T-helper 2 cell treated with Interferon-gamma antibody and Interleukin-4, amounts not matched to agents 5 μg/mL and 100 μg/mL, for 36 hours (primary cell): ENCODE measurements around the gene LRCH4.

Experiments
- DNase-seq: peaks from one replicate; pipeline ENCODE4 v3.0.0; 2021; ENCODE audit warnings: low spot score
- H3K27ac Mint-ChIP-seq: one replicate; pipeline ENCODE4 v1.8.0; 2021; ENCODE audit warnings: mild to moderate bottlenecking, mixed read lengths
- H3K27me3 Mint-ChIP-seq: one replicate; pipeline ENCODE4 v1.8.0; 2021; ENCODE audit warnings: low read depth, mixed read lengths
- H3K36me3 Mint-ChIP-seq: one replicate; pipeline ENCODE4 v1.8.0; 2021; ENCODE audit warnings: low read depth, mixed read lengths
- H3K4me1 Mint-ChIP-seq: one replicate; pipeline ENCODE4 v1.8.0; 2021; ENCODE audit warnings: low read depth, mixed read lengths
- H3K4me3 Mint-ChIP-seq: one replicate; pipeline ENCODE4 v1.8.0; 2022; ENCODE audit warnings: mild to moderate bottlenecking, moderate library complexity, mixed read lengths
- H3K9me3 Mint-ChIP-seq: one replicate; pipeline ENCODE4 v1.8.0; 2021; ENCODE audit warnings: mixed read lengths

Gene LRCH4

GRCh38 chr7:100599911-100600729 lies 14.2 kb upstream of the LRCH4 start:
- no peak for DNase-seq
- Mint-ChIP-seq H3K4me1 (peaks cover 9% of the 10 kb centered on the region), H3K9me3 (no peaks in the 10 kb centered on the region), H3K27me3 (no peaks in the 10 kb centered on the region), H3K36me3 (no peaks in the 10 kb centered on the region), H3K27ac (no peak overlapping the region), H3K4me3 (no peak overlapping the region)

- Mint-ChIP-seq H3K9me3 (no peaks in the 10 kb centered on the region), H3K27me3 (no peaks in the 10 kb centered on the region), H3K27ac (no peak overlapping the region), H3K4me1 (peaks cover 4% of the 10 kb centered on the region), H3K4me3 (no peak overlapping the region), H3K36me3 (no peaks in the 10 kb centered on the region)
- no peak for DNase-seq
These were observed 12.5 kb upstream of the LRCH4 start for GRCh38 chr7:100598425-100598824.

GRCh38 chr7:100595188-100595587 lies 9.3 kb upstream of the LRCH4 start:
- H3K27ac Mint-ChIP-seq = no peak overlapping the region
- peaks cover 7% of the 10 kb centered on the region for H3K27me3 Mint-ChIP-seq
- H3K4me1 Mint-ChIP-seq = peaks cover 5% of the 10 kb centered on the region
- H3K36me3 Mint-ChIP-seq = no peaks in the 10 kb centered on the region
- DNase-seq = no peak
- no peak overlapping the region for H3K4me3 Mint-ChIP-seq
- H3K9me3 Mint-ChIP-seq = no peaks in the 10 kb centered on the region

GRCh38 chr7:100591596-100591995 lies 5.7 kb upstream of the LRCH4 start:
- no peak for DNase-seq
- peaks cover 11% of the 10 kb centered on the region for H3K27me3 Mint-ChIP-seq
- H3K9me3 Mint-ChIP-seq = no peaks in the 10 kb centered on the region
- H3K4me3 Mint-ChIP-seq = no peak overlapping the region
- H3K27ac Mint-ChIP-seq = no peak overlapping the region
- H3K36me3 Mint-ChIP-seq = no peaks in the 10 kb centered on the region
- peaks cover 6% of the 10 kb centered on the region for H3K4me1 Mint-ChIP-seq

- no peak overlapping the region for H3K27ac Mint-ChIP-seq
- H3K4me3 Mint-ChIP-seq = no peak overlapping the region
- peaks cover 11% of the 10 kb centered on the region for H3K27me3 Mint-ChIP-seq
These were observed 4.3 kb upstream of the LRCH4 start for GRCh38 chr7:100590077-100590737.

GRCh38 chr7:100589341-100589947 lies 3.5 kb upstream of the LRCH4 start:
- Mint-ChIP-seq H3K36me3 (no peaks in the 10 kb centered on the region), H3K9me3 (no peaks in the 10 kb centered on the region), H3K27me3 (peaks cover 11% of the 10 kb centered on the region), H3K4me1 (peaks cover 10% of the 10 kb centered on the region), H3K4me3 (no peak overlapping the region), H3K27ac (no peak overlapping the region)
- DNase-seq = no peak

More at GRCh38 chr7:100590077-100590737, 4.3 kb upstream of the LRCH4 start:
- no peaks in the 10 kb centered on the region for H3K9me3 Mint-ChIP-seq
- no peak for DNase-seq
- H3K36me3 Mint-ChIP-seq = no peaks in the 10 kb centered on the region
- H3K4me1 Mint-ChIP-seq = peaks cover 7% of the 10 kb centered on the region

GRCh38 chr7:100588438-100588837 lies 2.5 kb upstream of the LRCH4 start:
- Mint-ChIP-seq H3K9me3 (no peaks in the 10 kb centered on the region), H3K27me3 (peaks cover 11% of the 10 kb centered on the region), H3K4me1 (peaks cover 15% of the 10 kb centered on the region), H3K4me3 (peak overlapping the region; percentile 64), H3K36me3 (peaks cover 6% of the 10 kb centered on the region), H3K27ac (no peak overlapping the region)
- DNase-seq = no peak

- H3K27me3 Mint-ChIP-seq = peaks cover 8% of the 10 kb centered on the region
- peaks cover 18% of the 10 kb centered on the region for H3K4me1 Mint-ChIP-seq
- peak; percentile 100 for DNase-seq
- H3K9me3 Mint-ChIP-seq = no peaks in the 10 kb centered on the region
- H3K27ac Mint-ChIP-seq = peak within 1 kb of the TSS; percentile 97
- H3K36me3 Mint-ChIP-seq = peaks cover 17% of the 10 kb centered on the region
- peak within 1 kb of the TSS; percentile 98 for H3K4me3 Mint-ChIP-seq
These were observed 517 bp upstream of the LRCH4 start, which contains the start of gene FBXO24 for GRCh38 chr7:100586266-100587025. FBXO24 (plus strand) TSS chr7:100586328; CDS start chr7:100586626, 298 bp downstream.

GRCh38 chr7:100584683-100585510 lies 1.0 kb downstream of the LRCH4 start:
- no peaks in the 10 kb centered on the region for H3K9me3 Mint-ChIP-seq
- H3K4me3 Mint-ChIP-seq = peak overlapping the region; percentile 98
- H3K27me3 Mint-ChIP-seq = peaks cover 3% of the 10 kb centered on the region
- peaks cover 17% of the 10 kb centered on the region for H3K36me3 Mint-ChIP-seq
- peaks cover 17% of the 10 kb centered on the region for H3K4me1 Mint-ChIP-seq
- no peak for DNase-seq
- peak overlapping the region; percentile 97 for H3K27ac Mint-ChIP-seq

- peak overlapping the region; percentile 98 for H3K4me3 Mint-ChIP-seq
- H3K4me1 Mint-ChIP-seq = peaks cover 17% of the 10 kb centered on the region
- peak overlapping the region; percentile 97 for H3K27ac Mint-ChIP-seq
- peaks cover under 1% of the 10 kb centered on the region for H3K27me3 Mint-ChIP-seq
- DNase-seq = no peak
- H3K36me3 Mint-ChIP-seq = peaks cover 20% of the 10 kb centered on the region
- H3K9me3 Mint-ChIP-seq = no peaks in the 10 kb centered on the region
These were observed 1.8 kb downstream of the LRCH4 start for GRCh38 chr7:100584054-100584682.

- DNase-seq = peak; percentile 78
- Mint-ChIP-seq H3K27ac (peak overlapping the region; percentile 97), H3K9me3 (no peaks in the 10 kb centered on the region), H3K36me3 (peaks cover 26% of the 10 kb centered on the region), H3K4me1 (peaks cover 14% of the 10 kb centered on the region), H3K27me3 (no peaks in the 10 kb centered on the region), H3K4me3 (peak overlapping the region; percentile 98)
These were observed 2.5 kb downstream of the LRCH4 start for GRCh38 chr7:100583132-100584053.

- no peak for DNase-seq
- H3K4me1 Mint-ChIP-seq = peaks cover 13% of the 10 kb centered on the region
- no peaks in the 10 kb centered on the region for H3K27me3 Mint-ChIP-seq
- peaks cover 33% of the 10 kb centered on the region for H3K36me3 Mint-ChIP-seq
- H3K27ac Mint-ChIP-seq = peak overlapping the region; percentile 97
- H3K9me3 Mint-ChIP-seq = no peaks in the 10 kb centered on the region
- H3K4me3 Mint-ChIP-seq = peak overlapping the region; percentile 98
These were observed 3.3 kb downstream of the LRCH4 start for GRCh38 chr7:100582650-100583049.
